ENCODE results near the gene KRT83. TPM values are rescaled to one million over a fixed set of nuclear protein-coding genes. Genes with fewer than 3 reads are reported as not detected.

KRT83 gene
- total and polyA plus RNA-seq, 4 donors: not detected

DNA sequence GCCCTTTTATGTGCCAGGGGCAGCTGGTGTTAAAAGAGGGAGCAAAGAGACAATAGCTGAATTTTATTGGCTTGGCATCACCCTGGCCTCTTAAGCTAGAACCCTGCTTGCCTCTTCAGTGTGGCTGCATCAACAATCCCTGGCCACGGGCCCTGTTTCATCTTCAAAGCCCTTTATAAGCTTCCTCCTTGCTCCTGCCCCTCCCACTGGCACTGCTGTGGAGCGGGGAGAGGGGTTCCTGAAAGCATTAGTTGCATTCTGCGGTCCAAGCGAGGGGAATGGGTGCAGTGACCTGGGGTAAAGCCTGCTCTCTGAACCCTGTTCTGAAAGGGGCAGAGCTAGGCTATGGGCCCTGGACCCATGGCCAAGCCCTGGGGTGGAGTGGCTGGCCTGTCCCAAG is 220 bp upstream of the KRT83 start:
- H3K27me3 ChIP-seq (ENCODE audit: control insufficient read depth in 3 of 3, insufficient read depth in 3 of 3, low read length in 2 of 3): peaks cover 0 to 11% (median 8%) of the 10 kb centered on the region in 3 donors
- no peak overlapping the region for H3K4me3 ChIP-seq
- WGBS, 2 donors: 64 to 70% methylated on average over 4 of the region's 4 CpGs
- ATAC-seq (ENCODE audit: insufficient read depth, low FRiP score) (no peak), DNase-seq (no peak)
- no peaks in the 10 kb centered on the region for H3K36me3 ChIP-seq (ENCODE audit: control insufficient read depth in 4 of 4, insufficient read depth in 4 of 4, low read length in 4 of 4)
- H3K9me3 ChIP-seq (ENCODE audit: control insufficient read depth in 4 of 4, insufficient read depth in 3 of 4, low read length in 3 of 4): no peaks in the 10 kb centered on the region
- H3K27ac ChIP-seq (ENCODE audit: low read depth in 1 of 2, low read length in 1 of 2): no peak overlapping the region
- TF ChIP-seq, protein P1, sequence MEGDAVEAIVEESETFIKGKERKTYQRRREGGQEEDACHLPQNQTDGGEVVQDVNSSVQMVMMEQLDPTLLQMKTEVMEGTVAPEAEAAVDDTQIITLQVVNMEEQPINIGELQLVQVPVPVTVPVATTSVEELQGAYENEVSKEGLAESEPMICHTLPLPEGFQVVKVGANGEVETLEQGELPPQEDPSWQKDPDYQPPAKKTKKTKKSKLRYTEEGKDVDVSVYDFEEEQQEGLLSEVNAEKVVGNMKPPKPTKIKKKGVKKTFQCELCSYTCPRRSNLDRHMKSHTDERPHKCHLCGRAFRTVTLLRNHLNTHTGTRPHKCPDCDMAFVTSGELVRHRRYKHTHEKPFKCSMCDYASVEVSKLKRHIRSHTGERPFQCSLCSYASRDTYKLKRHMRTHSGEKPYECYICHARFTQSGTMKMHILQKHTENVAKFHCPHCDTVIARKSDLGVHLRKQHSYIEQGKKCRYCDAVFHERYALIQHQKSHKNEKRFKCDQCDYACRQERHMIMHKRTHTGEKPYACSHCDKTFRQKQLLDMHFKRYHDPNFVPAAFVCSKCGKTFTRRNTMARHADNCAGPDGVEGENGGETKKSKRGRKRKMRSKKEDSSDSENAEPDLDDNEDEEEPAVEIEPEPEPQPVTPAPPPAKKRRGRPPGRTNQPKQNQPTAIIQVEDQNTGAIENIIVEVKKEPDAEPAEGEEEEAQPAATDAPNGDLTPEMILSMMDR (IDR thresholded peaks at IDR 0.05; ENCODE audit: control extremely low read depth, extremely low read depth): no peak
- H3K9ac ChIP-seq (ENCODE audit: insufficient read depth in 1 of 2, low read length in 2 of 2): no peak overlapping the region
- H3K4me1 ChIP-seq (ENCODE audit: control insufficient read depth in 5 of 5, insufficient read depth in 5 of 5, low read length in 5 of 5): no peaks in the 10 kb centered on the region

DNA sequence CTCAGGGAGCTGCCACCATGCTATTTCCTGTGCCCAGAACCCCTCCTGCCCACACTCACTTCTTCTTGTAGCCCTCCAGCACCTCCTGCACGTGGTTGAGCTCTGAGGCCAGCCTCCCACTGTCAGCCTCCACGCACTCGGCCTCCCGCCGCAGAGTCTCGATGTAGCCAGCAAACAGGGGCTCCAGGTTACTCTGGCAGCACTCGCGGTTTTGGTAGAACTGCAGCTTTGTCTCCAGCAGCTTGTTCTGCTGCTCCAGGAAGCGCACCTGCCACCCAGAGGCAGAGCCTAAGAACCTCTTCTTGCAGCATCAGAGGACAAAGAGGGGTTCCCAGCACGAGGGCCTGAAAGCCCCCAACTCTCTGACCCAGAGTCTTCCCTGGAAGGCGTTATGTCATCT is 2.1 kb downstream of the KRT83 start:
- 70 to 72% methylated on average over 11 of the region's 11 CpGs for WGBS, 2 donors
- no peak for ATAC-seq (ENCODE audit: insufficient read depth, low FRiP score)
- Histone ChIP-seq H3K36me3 (ENCODE audit: control insufficient read depth in 4 of 4, insufficient read depth in 4 of 4, low read length in 4 of 4) (no peaks in the 10 kb centered on the region), H3K9me3 (ENCODE audit: control insufficient read depth in 4 of 4, insufficient read depth in 3 of 4, low read length in 3 of 4) (no peaks in the 10 kb centered on the region), H3K27ac (ENCODE audit: low read depth in 1 of 2, low read length in 1 of 2) (no peak overlapping the region), H3K4me3 (no peak overlapping the region), H3K4me1 (ENCODE audit: control insufficient read depth in 5 of 5, insufficient read depth in 5 of 5, low read length in 5 of 5) (no peaks in the 10 kb centered on the region), H3K27me3 (ENCODE audit: control insufficient read depth in 3 of 3, insufficient read depth in 3 of 3, low read length in 2 of 3) (peaks cover 0 to 11% (median 8%) of the 10 kb centered on the region in 3 donors), H3K9ac (ENCODE audit: insufficient read depth in 1 of 2, low read length in 2 of 2) (no peak overlapping the region)
- no peak for DNase-seq
- TF ChIP-seq, protein P1 (IDR thresholded peaks at IDR 0.05; ENCODE audit: control extremely low read depth, extremely low read depth): no peak

DNA sequence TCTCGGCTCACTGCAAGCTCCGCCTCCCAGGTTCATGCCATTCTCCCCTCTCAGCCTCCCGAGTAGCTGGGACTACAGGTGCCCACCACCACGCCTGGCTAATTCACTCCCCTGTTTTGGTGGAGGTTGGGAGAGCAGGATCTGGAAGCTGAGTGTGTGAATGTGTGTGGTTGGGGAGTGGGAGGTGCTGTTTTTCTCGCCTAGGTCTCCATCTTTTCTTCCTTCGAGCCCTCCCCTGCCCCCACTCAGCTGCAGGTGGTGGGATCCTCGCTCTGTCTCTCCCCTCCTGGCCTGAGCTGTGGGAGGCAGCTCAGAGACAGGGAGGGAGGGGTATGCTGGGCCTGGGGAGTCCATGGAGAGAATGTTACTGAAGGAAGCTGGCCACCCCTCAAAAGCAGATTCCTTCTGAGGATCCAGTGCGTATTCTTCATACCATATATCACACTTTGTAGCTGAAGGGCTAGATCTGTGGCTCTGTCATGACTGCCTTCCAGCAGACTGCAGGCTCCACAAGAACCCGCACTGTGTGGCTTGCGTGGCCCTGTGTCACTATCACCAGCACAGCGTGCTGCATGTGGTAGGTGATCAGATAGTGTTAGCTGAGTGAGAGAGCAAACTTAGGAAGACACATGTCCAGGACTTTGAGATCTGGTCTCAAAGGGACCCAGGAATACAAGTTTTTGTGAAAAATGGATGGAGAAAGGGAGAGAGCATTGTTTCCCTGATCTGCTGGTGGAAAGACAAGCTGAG is 2.8 kb downstream of the KRT83 start:
- no peak overlapping the region for H3K27ac ChIP-seq (ENCODE audit: low read depth in 1 of 2, low read length in 1 of 2)
- TF ChIP-seq, protein P1 (IDR thresholded peaks at IDR 0.05; ENCODE audit: control extremely low read depth, extremely low read depth): no peak
- WGBS, 2 donors: 83 to 94% methylated on average over 11 of the region's 11 CpGs
- no peak overlapping the region for H3K9ac ChIP-seq (ENCODE audit: insufficient read depth in 1 of 2, low read length in 2 of 2)
- no peak for DNase-seq
- H3K4me3 ChIP-seq: no peak overlapping the region
- no peak for ATAC-seq (ENCODE audit: insufficient read depth, low FRiP score)
- no peaks in the 10 kb centered on the region for H3K36me3 ChIP-seq (ENCODE audit: control insufficient read depth in 4 of 4, insufficient read depth in 4 of 4, low read length in 4 of 4)
- peaks cover 0 to 11% (median 11%) of the 10 kb centered on the region in 3 donors for H3K27me3 ChIP-seq (ENCODE audit: control insufficient read depth in 3 of 3, insufficient read depth in 3 of 3, low read length in 2 of 3)
- H3K9me3 ChIP-seq (ENCODE audit: control insufficient read depth in 4 of 4, insufficient read depth in 3 of 4, low read length in 3 of 4): no peaks in the 10 kb centered on the region
- no peaks in the 10 kb centered on the region for H3K4me1 ChIP-seq (ENCODE audit: control insufficient read depth in 5 of 5, insufficient read depth in 5 of 5, low read length in 5 of 5)
